HG03175 (cell line): Measurements from ENCODE around the gene FOXL2NB.

Experiments
- ATAC-seq: cut with Tn5 transposase; IDR thresholded peaks from one replicate; pipeline ENCODE4 v1.9.1; 2021; ENCODE audit warnings: mild to moderate bottlenecking, moderate library complexity; ENCODE audit not compliant: unreplicated experiment

Gene FOXL2NB

GRCh38 chr3:138987181-138987580 is 40.2 kb downstream of the FOXL2NB start:
- ATAC-seq: no peak

- no peak for ATAC-seq
Measured at GRCh38 chr3:138995706-138996105, 48.7 kb downstream of the FOXL2NB start.
